ENCODE measurements around the gene TAMM41. TPM values are rescaled to one million over a fixed set of nuclear protein-coding genes. Genes with fewer than 3 reads are reported as not detected.
"Not testable (repeated sequence)": the region's sequence is repeated elsewhere in the genome, so short reads cannot be mapped to it uniquely, and the experiment has no call there.

TAMM41 gene
- total RNA-seq, 1 donor from 2014 or later: 21.4 TPM

DNA sequence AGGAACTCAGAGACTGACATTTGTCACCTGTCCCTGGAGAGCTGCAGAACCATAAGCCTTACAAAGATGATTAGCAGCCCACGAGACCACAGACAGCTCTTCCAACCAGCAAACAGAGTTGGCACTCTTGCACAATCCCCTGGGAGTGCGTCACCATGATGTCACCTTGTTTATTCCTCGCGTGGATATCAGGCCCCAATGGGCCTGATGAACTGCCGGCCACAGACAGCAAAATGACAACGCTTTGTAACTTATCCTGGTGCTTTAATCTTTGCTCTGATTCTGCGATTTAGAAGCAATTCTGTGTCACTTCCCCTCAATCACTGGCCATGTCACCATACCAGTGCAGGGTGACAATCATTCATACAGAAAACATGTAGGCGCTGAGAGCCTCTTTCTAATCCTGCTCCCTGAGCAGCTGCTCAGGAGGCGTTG is 89.2 kb downstream of the TAMM41 start:
- Mint-ChIP-seq H3K27me3 (ENCODE audit: unreplicated experiment) (no peaks in the 10 kb centered on the region), H3K9me3 (ENCODE audit: unreplicated experiment) (no peaks in the 10 kb centered on the region), H3K4me3 (ENCODE audit: unreplicated experiment) (no peak overlapping the region), H3K36me3 (ENCODE audit: low read depth, unreplicated experiment) (no peaks in the 10 kb centered on the region), H3K27ac (ENCODE audit: unreplicated experiment) (no peak overlapping the region), H3K4me1 (ENCODE audit: unreplicated experiment) (no peaks in the 10 kb centered on the region)
- no peak for TF ChIP-seq CTCF (IDR thresholded peaks at IDR 0.05; ENCODE audit: unreplicated experiment)
- no peak for DNase-seq (ENCODE audit: low spot score)

- no peak for TF ChIP-seq CTCF (IDR thresholded peaks at IDR 0.05; ENCODE audit: unreplicated experiment)
- Mint-ChIP-seq H3K4me3 (ENCODE audit: unreplicated experiment) (no peak overlapping the region), H3K4me1 (ENCODE audit: unreplicated experiment) (no peaks in the 10 kb centered on the region), H3K27ac (ENCODE audit: unreplicated experiment) (no peak overlapping the region), H3K9me3 (ENCODE audit: unreplicated experiment) (no peaks in the 10 kb centered on the region), H3K36me3 (ENCODE audit: low read depth, unreplicated experiment) (no peaks in the 10 kb centered on the region), H3K27me3 (ENCODE audit: unreplicated experiment) (no peaks in the 10 kb centered on the region)
- DNase-seq (ENCODE audit: low spot score): no peak
Observed at GRCh38 chr3:11755276-11755675, 91.4 kb downstream of the TAMM41 start.

GRCh38 chr3:11752254-11752653 is 94.4 kb downstream of the TAMM41 start:
- DNase-seq (ENCODE audit: low spot score); H3K9me3 Mint-ChIP-seq (ENCODE audit: unreplicated experiment); H3K36me3 Mint-ChIP-seq (ENCODE audit: low read depth, unreplicated experiment); H3K27me3 Mint-ChIP-seq (ENCODE audit: unreplicated experiment); H3K27ac Mint-ChIP-seq (ENCODE audit: unreplicated experiment); H3K4me3 Mint-ChIP-seq (ENCODE audit: unreplicated experiment); H3K4me1 Mint-ChIP-seq (ENCODE audit: unreplicated experiment): not testable (repeated sequence)

- H3K27me3 Mint-ChIP-seq (ENCODE audit: unreplicated experiment); H3K27ac Mint-ChIP-seq (ENCODE audit: unreplicated experiment); H3K36me3 Mint-ChIP-seq (ENCODE audit: low read depth, unreplicated experiment); DNase-seq (ENCODE audit: low spot score); H3K4me1 Mint-ChIP-seq (ENCODE audit: unreplicated experiment); H3K4me3 Mint-ChIP-seq (ENCODE audit: unreplicated experiment); H3K9me3 Mint-ChIP-seq (ENCODE audit: unreplicated experiment): not testable (repeated sequence)
Observed at GRCh38 chr3:11748306-11748705, 98.4 kb downstream of the TAMM41 start.

Other genes starting within 250 kb of the TAMM41 start
- gene VGLL4, start 203.0 kb downstream of the TAMM41 start, total RNA-seq (ENCODE audit: unreplicated experiment): 120 TPM
- 4.3 TPM for gene SYN2, start 157.5 kb upstream of the TAMM41 start, total RNA-seq (ENCODE audit: unreplicated experiment)